Stimulated activated CD4-positive, alpha-beta T cell treated with anti-CD3 and anti-CD28 coated beads, Interleukin-12 subunit alpha, Interleukin-12 subunit beta, amount 100 ng/mL, for 48 hours (primary cell): Measurements from ENCODE around the gene ROBO2.

Source experiments
- DNase-seq, 3 donors: peaks; one replicate each; pipeline ENCODE4 v3.0.0-alpha.2; 2020; ENCODE audit warnings: low read depth in 2 of 3, low spot score in 1 of 3

Gene ROBO2

DNA sequence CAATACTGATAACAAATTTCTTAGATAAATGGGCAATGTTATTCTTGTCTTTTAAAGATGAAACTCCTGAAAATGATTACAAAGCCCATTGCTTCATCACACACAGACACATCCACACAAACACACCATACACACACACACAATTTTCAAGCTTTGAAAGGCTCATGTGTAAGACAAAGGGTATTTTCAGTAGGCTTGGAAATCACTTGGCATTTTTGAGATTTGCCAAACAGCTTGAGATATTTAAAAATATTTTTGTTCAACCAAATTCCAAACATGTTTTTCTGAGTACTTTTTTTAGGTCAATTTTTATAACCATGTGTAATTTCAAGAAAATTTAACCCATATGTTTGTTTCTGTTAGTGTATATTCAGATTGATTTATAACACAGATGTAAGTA, 283.7 kb downstream of the ROBO2 start:
- no peak for DNase-seq

DNA sequence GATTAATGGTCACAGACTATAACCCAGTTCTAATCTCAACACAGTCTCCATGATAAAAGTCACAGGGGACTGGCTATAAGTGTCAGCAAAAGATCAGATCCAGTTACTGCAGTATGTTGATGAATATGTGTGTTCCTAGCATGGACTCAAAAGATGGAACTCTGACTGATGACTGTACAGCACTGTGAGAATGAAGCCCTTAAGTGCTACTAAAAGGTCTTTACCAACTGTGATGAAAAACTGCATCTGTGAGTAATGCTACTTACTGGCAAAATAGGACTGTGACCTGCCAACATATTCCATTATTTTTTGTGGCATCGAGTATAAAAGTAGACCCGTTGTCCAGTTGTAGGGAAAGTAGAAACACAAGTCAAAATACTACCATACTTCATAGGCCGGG, 284.2 kb downstream of the ROBO2 start:
- no peak for DNase-seq

DNA sequence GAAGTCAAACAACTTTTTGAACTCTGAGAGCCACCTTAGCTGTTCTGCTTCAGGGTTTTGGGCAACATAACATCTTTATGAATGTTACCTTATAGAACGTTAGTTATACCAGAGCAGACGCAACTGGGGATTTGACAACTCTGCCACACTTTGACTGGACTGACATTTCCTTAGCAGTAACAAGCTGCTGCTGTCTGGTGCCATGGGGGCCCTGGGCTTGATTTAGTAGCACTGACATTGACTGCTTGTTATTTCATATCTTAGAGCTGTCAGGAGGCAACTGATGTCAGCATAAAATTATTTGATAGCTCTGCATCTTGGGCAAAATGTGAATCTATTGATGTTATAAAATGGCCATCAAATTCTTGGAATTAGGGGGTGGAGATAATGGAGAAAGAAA, 285.4 kb downstream of the ROBO2 start:
- no peak for DNase-seq

DNA sequence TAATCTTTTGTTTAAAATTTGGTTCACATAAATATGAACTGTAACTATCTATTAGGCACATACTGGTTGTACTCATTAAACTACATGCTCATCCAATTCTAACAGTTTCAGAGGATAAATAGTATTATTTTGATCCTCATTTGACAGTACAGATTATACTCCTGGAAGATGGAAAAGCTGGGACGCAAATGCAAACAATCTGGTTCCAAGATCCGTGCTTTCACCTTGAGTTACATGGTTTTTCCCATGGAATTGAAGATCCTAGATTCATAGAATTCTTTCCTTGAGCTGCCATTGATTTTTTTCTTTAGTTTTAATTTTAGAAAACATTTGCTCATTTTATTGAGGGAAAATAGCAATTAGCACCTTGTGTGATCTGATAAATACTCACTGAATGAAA, 285.8 kb downstream of the ROBO2 start:
- no peak for DNase-seq

DNA sequence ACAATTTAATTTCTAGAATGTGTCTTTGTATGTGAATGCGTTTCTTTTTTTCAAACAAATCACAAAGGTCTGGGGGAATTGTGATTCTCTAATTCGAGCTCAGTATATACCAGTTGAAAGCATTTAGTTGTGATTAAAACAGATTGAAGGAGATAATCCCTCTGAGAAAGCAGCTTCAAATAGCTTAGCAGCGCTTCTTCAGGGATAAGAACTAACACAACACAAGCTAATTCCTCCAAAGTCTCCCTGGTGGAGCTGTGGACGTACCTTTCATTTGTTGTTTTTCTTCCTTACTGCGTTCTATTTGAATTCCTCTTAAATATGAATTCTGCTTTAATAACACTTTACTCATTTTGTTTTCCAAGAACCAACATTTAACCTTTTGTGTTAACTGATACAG, 286.7 kb downstream of the ROBO2 start:
- no peak for DNase-seq

DNA sequence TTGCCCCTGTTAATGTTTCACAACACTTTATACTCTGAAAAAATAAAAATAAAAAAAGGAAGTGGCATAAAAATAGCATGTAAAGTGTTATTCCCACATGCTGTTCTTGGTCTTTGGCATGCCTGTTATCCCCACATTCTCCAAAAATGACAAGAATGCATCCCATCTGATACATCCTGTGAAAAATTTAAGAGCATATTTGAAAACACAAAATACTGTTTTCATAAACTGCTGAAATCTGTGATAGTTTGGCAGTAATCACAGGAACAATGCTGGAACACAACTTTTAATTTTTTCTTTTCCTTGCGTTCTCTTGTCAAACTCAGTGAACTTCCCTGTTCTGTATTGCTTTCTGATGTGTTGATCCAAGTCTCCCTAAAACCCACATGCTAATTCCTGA, 288.8 kb downstream of the ROBO2 start:
- DNase-seq: no peak

DNA sequence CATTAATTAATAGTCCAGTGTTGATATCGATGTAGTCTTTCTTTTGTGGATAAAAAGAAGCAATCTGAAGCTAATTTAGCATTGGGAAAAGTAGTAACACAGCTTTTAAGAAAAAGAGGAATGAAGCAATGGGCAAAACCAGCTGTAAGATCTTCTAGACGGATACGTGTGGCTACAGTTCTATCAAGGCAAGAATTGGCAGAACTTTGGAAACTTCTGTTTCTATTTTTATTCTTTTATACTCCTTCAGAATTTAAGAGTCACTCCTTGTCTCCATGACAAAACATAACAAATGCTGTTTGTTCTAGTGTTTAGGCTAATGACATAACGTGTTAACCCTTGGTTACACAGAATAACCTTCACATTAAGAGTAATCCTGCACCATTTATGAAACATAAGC, 289.2 kb downstream of the ROBO2 start:
- no peak for DNase-seq

DNA sequence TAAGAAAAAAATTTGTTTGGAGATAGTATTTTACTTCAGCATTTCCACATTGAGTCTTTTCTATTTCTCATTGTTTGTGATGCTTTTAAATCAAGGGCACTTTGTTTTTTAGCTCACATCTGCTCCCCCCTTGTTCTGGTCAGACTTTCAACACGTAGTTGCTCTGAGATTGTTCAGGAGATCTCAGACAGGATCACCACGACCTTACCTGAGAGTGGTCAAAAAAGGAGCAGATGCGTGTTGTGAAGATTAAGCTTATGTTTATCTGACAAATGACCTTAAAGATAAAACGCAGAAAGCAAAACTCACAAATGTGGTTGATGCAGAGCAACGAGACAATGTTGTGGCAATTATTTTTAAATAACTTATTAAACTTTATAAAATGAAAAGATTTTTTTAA, 298.3 kb downstream of the ROBO2 start:
- DNase-seq: no peak

DNA sequence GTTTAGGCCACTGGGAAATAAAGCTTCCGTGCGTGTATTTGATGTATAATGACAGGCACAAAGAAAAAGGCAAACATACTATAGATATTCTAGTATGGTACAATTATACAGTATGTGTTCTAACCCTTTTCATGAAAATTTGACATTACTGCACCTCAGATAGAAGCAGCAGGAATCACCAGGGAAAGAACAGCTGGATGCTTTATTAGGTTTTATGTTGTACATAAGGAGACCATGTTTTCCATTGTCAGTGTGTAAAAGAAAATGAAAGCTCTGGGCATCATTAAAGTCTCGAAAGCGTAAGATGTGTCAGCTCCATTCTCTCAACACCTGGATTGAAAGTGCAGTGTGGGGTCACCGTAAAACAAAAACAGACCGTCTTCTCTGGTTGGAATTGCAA, 302.1 kb downstream of the ROBO2 start:
- no peak for DNase-seq

DNA sequence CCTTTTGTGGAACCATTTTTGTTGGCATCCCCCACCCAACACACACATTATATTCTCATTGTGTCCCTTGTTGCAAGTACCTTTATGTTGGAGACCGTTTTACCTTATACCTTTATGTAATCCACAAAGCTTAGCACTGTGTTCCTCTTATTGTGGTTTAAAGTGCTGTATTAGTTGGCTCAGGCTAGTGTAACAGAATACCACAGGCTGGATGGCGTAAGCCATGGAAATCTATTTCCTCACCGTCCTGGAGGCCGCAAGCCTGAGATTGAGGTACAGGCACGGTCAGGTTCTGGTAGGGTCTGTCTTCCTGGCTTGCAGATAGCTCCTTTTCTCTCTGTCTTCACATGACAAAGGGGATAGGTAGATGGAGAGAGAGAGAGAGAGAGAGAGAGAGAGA, 302.8 kb downstream of the ROBO2 start:
- no peak for DNase-seq

DNA sequence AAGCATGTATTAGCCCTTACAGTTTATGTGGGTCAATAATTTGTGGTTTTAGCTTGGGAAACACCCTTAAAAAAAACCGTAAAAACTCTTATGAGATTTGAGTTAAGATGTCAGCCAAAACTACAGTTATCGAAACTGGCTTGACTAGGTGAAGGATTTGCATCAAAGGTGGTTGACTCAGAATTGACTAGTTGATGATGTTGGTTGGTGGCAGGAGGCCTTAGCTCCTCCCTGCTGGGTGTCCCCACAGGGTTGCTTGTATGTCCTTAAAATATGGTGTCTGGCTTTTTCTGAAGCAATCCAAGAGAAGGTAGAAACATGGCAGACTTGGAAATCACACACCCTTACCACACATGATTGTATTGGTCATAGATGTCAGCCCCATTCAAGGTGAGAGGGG, 305.1 kb downstream of the ROBO2 start:
- no peak for DNase-seq

DNA sequence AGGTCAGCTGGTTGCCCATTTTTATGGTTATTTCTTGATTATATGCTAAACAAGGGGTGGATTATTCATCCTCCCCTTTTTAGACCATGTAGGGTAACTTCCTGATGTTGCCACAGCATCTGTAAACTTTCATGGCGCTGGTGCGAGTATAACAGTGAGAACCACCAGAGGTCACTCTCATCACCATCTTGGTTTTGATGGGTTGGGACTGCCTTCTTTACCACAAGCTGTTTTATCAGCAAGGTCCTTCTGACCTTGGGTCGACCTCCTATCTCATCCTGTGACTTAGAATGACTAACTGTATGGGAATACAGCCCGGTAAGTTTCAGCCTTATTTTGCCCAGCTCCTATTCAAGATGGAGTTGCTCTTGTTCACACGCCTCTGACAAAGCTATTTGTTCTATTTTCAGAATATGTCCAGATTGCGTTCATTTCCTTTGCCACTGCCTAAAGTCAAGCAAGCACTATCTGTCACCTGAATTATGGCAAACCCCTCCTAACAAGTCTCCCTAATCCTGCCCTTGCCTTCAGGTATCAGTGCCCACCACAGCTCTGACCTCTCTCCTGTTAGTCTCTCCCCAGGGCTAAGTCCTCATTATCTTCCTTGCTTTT, 308.5 kb downstream of the ROBO2 start:
- DNase-seq: no peak

DNA sequence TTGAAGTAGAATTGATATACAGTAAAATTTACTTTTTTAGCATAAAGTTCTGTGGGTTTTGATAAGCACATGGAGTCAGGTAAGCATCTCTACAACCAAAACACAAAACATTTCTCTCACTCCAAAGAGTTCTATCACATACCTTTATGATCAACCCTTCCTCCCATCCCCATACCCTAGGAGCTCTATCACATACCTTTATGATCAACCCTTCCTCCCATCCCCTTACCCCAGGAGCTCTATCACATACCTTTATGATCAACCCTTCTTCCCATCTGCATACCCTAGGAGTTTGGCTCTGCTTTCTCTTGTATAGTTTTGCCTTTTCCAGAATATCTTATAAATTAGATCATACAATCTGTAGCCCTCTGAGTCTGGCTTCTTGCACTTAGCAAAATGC, 315.1 kb downstream of the ROBO2 start:
- no peak for DNase-seq

DNA sequence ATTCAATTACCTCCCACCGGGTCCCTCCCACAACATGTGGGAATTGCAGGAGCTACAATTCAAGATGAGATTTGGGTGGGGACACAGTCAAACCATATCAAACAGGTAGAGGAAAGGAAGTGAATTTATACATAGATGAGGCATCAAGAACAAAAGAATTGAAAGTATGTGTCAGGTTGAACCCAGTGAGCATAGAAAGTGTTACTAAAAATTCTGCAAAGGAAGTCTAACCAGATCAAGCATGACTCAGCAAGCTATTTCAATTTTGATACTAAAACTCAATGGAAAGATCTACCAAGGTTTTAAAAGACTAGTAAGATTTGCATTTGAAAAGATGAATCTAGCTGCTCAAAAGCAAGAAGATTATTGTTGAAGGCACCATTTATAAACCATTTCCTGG, 323.0 kb downstream of the ROBO2 start:
- DNase-seq: no peak

DNA sequence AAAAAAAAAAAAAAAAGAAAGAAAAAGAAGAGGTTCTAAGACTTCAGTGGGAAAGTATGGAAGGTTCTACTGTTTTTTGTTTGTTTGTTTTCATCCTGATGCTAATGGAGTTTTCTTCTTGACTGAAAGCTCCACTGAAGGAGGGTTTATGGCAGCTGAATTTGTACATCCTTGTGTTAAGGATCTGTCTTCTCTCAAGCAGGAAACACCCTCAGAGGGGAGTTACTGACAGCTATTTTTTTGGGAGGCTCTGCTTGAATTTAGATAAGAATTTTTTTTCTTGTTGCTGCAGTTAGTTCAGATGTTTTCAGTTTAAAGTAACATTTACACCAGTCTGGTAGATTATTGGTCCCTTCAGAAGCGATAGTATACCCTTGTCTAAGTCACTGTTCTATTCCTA, 325.3 kb downstream of the ROBO2 start:
- DNase-seq: no peak

DNA sequence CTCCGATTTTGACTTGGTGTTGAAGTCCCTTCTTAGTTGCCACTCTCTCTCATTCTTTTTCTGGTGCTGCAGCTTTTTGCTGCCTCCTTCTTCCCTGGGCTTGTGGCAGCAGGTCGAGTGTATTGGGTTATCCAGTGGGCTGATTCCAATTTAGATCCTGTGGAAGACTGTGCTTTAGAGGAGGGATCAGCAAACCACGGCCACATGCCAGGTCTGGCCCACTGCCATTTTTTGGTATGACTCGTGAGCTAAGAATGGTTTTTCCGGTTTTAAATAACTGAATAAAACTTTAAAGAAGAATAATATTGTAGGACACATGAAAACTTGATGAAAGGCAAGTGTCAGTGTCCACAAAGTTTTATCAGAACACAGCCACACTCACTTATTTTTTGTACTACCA, 330.5 kb downstream of the ROBO2 start:
- no peak for DNase-seq

DNA sequence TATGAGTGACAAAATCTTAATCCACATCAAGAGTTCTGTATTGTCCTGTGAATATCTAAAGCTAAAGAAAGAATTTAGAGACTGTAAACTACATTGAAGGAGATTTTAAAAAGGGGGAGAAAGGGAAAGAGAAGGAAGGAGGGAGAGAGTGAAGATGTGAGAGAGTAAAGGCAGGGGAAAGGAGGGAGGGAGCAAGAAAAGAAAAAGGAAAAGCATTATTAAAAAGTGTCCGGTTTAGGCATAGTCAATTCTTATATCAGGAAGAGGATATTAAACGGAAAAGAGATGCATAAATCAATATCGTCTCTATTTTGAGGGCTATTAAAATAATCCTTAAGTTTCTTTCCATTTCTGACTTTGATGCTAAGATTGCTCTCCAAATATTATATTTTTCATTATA, 332.1 kb downstream of the ROBO2 start:
- no peak for DNase-seq

DNA sequence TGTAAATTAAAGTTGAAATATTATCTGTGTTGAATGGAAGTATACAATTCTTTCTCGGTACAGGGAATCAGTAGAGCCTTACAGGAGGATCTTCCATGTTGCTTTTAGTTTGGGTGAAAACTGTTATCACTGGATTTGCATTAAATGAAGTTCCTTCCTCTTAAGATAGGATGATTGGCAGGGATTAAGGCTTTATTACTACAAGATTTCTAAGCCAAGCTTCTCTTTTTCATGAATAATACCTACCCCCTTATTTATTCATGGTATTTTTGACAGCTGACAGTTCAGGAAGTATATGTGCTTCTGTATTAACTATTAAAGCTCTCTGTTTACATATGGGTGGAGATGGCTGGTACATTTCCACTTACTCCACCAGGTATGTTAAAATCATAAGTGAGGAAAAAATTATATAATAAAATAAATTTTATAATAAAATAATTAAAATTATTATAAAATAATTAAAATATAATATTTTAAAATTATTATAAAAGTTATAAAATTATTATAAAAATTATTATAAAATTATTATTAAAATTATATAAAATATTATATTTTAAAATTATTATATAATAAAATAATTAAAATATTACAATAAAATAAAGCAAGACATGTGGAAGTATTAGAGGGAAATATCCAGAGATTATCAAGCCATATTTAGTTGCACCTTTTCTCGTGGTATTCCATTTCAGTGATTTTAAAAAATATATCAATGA, 332.9 kb downstream of the ROBO2 start:
- no peak for DNase-seq

DNA sequence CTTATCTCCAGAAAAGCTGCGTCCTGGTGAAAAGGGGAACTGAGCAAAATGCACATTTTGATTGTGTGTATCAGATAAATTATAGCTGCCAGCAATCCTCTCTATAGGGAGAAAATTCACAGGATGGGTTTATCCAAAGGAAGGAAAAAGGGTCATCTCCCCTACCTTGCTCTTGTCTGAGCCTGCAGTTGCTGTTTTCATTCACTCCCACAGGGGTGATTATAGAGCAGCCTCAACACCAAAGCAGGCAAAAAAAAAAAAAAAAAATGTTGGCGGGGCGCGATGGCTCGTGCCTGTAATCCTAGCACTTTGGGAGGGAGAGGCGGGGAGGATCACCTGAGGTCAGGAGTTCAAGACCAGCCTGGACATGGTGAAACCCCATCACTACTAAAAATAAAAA, 333.7 kb downstream of the ROBO2 start:
- DNase-seq: no peak

DNA sequence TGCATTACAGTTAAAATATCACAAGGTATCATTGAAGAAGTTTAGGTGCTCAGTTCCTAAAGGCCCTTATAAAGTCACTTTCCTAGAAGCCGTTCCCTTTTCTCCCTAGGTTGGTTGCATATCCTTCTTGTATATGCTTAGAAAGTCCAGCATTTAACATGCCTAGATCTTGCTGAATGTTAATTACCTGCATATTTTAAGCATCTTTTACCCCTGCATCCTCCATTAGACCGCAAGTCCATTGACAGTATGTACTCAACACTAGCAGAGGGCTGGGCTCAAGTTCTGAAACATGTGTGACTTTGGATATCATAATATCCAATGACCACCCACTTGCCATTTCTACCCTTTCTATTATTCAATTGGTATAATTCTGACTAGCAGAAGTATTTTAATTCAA, 336.6 kb downstream of the ROBO2 start:
- DNase-seq: no peak

DNA sequence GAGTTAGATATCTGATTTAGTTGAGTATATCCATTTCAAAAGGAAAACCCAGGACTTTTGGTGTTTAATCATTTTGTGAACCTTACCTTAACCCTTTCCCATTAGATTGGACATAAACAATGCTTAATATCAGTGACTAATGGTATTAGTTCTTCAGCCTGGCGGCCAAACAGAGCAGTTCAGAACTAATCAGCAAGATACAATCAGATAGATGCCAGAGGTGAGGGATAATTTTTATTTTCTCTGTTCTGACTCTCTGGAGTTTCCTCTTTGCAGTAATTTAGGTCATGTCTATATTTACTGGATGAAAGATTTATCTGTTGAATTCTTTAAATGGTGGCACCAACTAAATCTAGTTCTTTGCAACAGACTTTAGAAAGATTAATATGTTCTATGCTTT, 337.8 kb downstream of the ROBO2 start:
- DNase-seq: no peak

DNA sequence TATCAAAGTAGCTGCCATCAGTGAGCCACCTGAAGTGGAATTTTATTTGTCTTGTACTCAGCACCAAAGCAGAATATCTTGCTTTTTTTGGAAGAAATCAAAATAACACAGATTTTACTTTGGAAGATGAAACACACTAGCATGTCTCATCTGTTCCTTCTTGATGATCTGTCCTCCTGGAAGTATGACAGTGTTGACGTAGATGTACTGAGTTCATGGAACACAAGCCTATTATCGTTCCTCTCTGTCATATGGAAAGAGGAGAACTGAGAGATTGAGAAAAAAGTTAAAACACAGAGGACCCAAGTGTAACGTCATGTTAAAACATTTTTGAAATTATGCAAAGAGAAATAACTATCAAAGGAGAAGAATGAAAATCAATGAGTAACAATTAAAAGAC, 340.2 kb downstream of the ROBO2 start:
- no peak for DNase-seq

DNA sequence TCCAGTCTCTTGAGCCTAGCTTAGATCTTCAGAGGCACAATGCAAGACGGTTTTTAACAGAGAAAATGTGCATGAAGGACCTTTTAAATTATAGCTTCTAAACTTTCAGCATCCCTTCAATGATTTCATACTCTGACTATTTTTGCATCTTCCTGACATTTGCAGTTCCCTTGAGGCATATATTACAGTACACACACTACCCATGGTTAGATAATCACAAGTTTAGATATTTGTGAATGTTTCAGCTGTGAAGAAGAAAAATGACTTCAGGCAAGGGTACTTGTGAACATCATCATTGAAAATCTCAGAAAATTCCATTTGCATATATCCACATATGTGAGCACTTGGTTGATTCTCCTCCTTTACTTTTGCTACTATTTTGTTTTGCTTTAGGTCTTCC, 341.5 kb downstream of the ROBO2 start:
- DNase-seq: no peak
